Muscle of leg (tissue), 11 donors: Measurements from ENCODE around the gene DNAJB6. TPM values are rescaled to one million over a fixed set of nuclear protein-coding genes. Genes with fewer than 3 reads are reported as not detected.

ENCODE experiments used
- DNase-seq: peaks from one replicate; pipeline ENCODE4 v3.0.0; 2013
- H3K27ac ChIP-seq: one replicate; pipeline ENCODE4 v1.5.1; 2013; ENCODE audit warnings: mild to moderate bottlenecking, low read length, control low read depth
- H3K27me3 ChIP-seq: one replicate; pipeline ENCODE4 v1.6.1; 2013; ENCODE audit warnings: low read length; ENCODE audit not compliant: control insufficient read depth, insufficient read depth
- H3K36me3 ChIP-seq: one replicate; pipeline ENCODE4 v1.6.1; 2013; ENCODE audit warnings: low read length; ENCODE audit not compliant: control insufficient read depth, insufficient read depth
- H3K4me1 ChIP-seq: one replicate; pipeline ENCODE4 v1.6.1; 2013; ENCODE audit warnings: low read length; ENCODE audit not compliant: control insufficient read depth, insufficient read depth
- H3K4me3 ChIP-seq: one replicate; pipeline ENCODE4 v1.5.1; 2013; ENCODE audit warnings: low read length, control low read depth
- H3K9me3 ChIP-seq: replicated peaks from 2 replicates; pipeline ENCODE4 v1.6.1; 2013; ENCODE audit warnings: low read depth, low read length; ENCODE audit not compliant: control insufficient read depth
- WGBS: methylation state at CpG from one replicate; pipeline ENCODE4 v1.1.5; 2013; ENCODE audit warnings: missing lambda C conversion rate; ENCODE audit not compliant: insufficient coverage; 5-methylcytosine and 5-hydroxymethylcytosine counted together
- polyA plus RNA-seq, 8 donors: library from polyadenylated mRNA; unstranded; fragments of 120-200 nt; gene quantifications; one replicate each; pipeline versions ENCODE4 v1.2.1 to v1.2.3, GENCODE V29; 2013; ENCODE audit warnings: inconsistent platforms in 1 of 8, low replicate concordance in 1 of 8; ENCODE audit not compliant: insufficient read length in 8 of 8, insufficient read depth in 1 of 8
- total RNA-seq: library from RNA; stranded (reverse); fragments of 120-200 nt; gene quantifications from one replicate; pipeline ENCODE4 v1.2.4, GENCODE V29; 2013

The DNAJB6 gene
- total and polyA plus RNA-seq, 9 donors, result 76.1 to 137 (median 121) TPM

DNA sequence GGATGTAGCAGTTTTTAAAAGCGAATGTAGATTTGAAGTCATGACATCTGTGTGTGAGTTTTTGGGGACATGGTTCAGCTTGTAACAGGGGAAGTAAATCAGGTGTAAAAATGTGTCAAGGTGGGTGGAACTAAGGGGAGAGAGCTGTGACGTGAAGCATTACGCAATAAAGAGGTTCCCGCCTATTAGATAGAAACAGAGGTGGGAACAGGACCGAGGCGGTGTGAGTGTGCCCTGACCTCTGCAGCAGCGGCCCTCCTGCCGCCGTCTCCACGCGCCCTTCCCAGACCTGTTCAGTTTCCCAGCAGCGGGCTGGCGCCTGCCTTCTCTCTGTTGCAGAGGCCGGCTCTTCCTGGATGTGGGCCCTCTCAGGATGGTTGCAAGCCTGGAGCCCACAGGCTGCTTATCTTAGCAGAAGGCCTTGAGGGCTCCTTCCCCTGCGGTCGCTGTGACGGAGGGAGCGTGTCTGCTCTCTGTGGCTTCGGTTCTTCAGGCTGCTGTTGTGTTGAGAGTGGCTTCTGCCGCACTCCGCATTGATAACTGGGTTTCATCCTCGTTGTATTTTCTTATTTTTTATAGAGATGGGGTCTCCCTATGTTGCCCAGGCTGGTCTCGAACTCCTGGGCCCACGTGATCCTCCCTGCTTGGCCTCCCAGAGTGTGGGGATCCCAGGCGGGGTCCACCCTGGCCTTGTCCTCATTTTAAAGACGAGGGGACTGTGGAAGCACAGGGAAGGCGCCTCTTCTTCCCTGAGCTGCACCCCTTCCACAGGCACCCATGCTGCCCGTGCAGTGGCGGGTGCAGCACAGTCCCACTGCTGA is 65.0 kb downstream of the DNAJB6 start:
- Histone ChIP-seq H3K36me3 (peaks cover 34% of the 10 kb centered on the region), H3K27ac (no peak overlapping the region), H3K27me3 (no peaks in the 10 kb centered on the region), H3K4me3 (no peak overlapping the region), H3K9me3 (no peaks in the 10 kb centered on the region), H3K4me1 (peaks cover 53% of the 10 kb centered on the region)
- 89% methylated on average over 19 of the region's 29 CpGs for WGBS
- no peak for DNase-seq

GRCh38 chr7:157402388-157402703 is 65.5 kb downstream of the DNAJB6 start:
- DNase-seq, result no peak
- Histone ChIP-seq H3K4me3 (no peak overlapping the region), H3K36me3 (peaks cover 34% of the 10 kb centered on the region), H3K27me3 (no peaks in the 10 kb centered on the region), H3K27ac (no peak overlapping the region), H3K9me3 (no peaks in the 10 kb centered on the region), H3K4me1 (peaks cover 51% of the 10 kb centered on the region)
- WGBS, result 94% methylated on average over 8 of the region's 12 CpGs

GRCh38 chr7:157402911-157403534 is 66.2 kb downstream of the DNAJB6 start:
- Histone ChIP-seq H3K9me3 (no peaks in the 10 kb centered on the region), H3K4me1 (peaks cover 44% of the 10 kb centered on the region), H3K27ac (no peak overlapping the region), H3K27me3 (no peaks in the 10 kb centered on the region), H3K4me3 (no peak overlapping the region), H3K36me3 (peaks cover 40% of the 10 kb centered on the region)
- WGBS, result 83% methylated on average over 17 of the region's 21 CpGs
- no peak for DNase-seq

DNA sequence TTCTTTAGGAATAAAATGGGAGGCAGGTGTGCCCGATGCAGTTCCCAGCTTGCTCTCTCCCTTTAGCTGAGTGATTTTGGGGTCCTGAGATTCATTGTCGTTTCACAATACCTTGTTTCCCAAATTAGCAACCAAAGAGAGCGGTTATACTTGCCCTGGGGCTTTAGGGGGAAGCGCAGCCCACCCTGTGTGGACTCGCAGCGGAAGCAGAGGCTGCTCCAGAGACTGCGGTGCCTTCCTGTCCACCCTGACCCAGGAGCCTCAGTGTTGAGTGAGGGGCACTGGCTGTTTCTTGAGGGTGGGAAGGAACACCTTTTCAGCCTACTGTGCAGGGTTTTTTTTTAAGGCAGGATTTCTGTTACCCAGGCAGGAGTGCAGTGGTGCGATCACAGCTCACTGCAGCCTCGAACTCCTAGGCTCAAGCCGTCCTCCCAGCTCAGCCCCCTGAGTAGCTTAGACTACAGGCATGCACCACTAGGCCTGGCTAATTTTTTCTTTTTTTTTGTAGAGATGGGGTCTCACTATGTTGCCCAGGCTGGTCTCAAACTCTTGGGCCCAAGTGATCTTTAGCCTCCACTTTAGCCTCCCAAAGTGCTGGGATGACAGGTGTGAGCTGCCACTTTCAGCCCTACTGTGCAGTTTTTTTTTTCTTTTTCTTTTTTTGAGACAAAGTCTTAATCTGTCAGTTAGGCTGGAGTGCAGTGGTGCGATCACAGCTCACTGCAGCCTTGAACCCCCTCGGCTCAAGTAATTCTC is 67.0 kb downstream of the DNAJB6 start:
- Histone ChIP-seq H3K4me1 (peaks cover 40% of the 10 kb centered on the region), H3K27me3 (no peaks in the 10 kb centered on the region), H3K36me3 (peaks cover 40% of the 10 kb centered on the region), H3K4me3 (no peak overlapping the region), H3K9me3 (no peaks in the 10 kb centered on the region), H3K27ac (no peak overlapping the region)
- WGBS, result 80% methylated on average over 2 of the region's 12 CpGs
- no peak for DNase-seq

GRCh38 chr7:157404845-157405481 is 68.2 kb downstream of the DNAJB6 start:
- peaks cover 30% of the 10 kb centered on the region for H3K4me1 ChIP-seq
- WGBS, result 76% methylated on average over 6 of the region's 15 CpGs
- no peak overlapping the region for H3K27ac ChIP-seq
- H3K27me3 ChIP-seq, result no peaks in the 10 kb centered on the region
- no peak overlapping the region for H3K4me3 ChIP-seq
- no peak for DNase-seq
- peaks cover 33% of the 10 kb centered on the region for H3K36me3 ChIP-seq
- H3K9me3 ChIP-seq, result no peaks in the 10 kb centered on the region

DNA sequence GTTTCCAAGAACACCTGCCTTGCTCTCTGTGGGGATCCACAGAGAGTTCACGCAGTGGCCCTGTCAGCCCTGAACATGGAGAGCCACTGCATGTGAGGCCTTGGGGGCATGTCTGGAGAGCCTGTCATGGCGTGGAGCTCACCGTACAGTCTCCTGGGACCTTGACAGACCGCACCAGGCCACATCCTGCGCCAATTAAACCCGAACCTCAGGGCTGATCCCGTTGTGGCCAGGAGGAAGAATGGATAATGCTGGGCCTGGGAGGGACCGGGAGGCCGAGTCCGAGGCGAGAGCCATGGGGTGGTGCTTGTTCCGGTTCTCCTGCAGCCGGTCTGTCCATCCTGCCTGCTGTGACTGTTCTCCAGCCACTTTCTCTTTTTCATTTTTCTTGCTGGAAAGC is 68.7 kb downstream of the DNAJB6 start:
- no peaks in the 10 kb centered on the region for H3K27me3 ChIP-seq
- peaks cover 33% of the 10 kb centered on the region for H3K36me3 ChIP-seq
- H3K4me1 ChIP-seq, result peaks cover 30% of the 10 kb centered on the region
- DNase-seq, result no peak
- WGBS, result 76% methylated on average over 8 of the region's 13 CpGs
- H3K9me3 ChIP-seq, result no peaks in the 10 kb centered on the region
- H3K27ac ChIP-seq, result peak overlapping the region; percentile 55
- no peak overlapping the region for H3K4me3 ChIP-seq

DNA sequence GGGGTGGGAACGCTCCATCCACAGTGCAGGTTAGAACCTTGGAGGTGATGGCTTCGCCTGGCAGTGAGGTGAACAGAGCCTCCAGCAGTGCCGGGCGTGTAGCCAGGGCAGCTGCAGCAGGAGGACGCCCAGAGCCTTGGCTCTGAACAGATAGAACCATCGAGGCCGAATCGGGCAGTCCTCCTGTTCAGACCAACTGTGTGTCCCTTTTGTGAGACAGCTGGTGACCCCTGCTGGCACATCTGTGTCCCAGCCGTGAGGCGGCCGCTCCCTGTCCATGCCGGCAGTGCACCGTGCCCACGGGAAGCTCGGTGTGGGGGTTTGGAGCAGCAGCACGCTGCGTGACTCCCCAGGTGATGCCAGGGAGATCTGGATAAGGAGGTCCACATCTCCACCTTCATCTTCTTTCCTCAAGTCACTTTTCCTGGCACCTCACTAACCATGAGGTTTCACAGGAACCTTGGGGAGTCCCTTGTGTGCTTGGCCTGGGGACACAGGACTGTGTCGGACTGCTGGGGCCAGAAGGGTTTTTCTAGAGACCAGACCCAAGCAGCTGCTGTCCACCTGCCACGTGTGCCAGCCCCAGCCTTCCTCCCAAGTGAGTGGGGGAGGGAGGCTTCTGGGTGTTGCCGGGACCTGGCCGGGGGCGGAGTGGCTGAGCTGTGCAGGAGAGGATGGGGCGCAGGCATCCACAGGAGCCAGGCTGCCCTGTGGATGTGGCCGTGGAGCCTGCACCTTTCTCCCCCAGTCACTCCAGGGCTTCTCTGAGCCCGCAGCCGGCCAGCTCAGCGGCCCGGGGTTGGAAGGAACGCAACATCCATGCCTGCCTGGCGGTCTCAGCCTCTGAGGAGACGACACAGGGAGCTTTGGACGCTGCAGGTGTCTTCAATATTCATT is 69.4 kb downstream of the DNAJB6 start:
- peaks cover 30% of the 10 kb centered on the region for H3K4me1 ChIP-seq
- H3K9me3 ChIP-seq, result no peaks in the 10 kb centered on the region
- peaks cover 37% of the 10 kb centered on the region for H3K36me3 ChIP-seq
- no peak overlapping the region for H3K4me3 ChIP-seq
- peak; percentile 42 for DNase-seq
- 69% methylated on average over 30 of the region's 32 CpGs for WGBS
- H3K27me3 ChIP-seq, result no peaks in the 10 kb centered on the region
- H3K27ac ChIP-seq, result peak overlapping the region; percentile 55

- Histone ChIP-seq H3K4me1 (peaks cover 30% of the 10 kb centered on the region), H3K9me3 (no peaks in the 10 kb centered on the region), H3K4me3 (no peak overlapping the region), H3K36me3 (peaks cover 37% of the 10 kb centered on the region), H3K27me3 (no peaks in the 10 kb centered on the region), H3K27ac (no peak overlapping the region)
- no peak for DNase-seq
- WGBS, result 95% methylated on average over 19 of the region's 22 CpGs
These were observed 70.2 kb downstream of the DNAJB6 start for GRCh38 chr7:157406971-157407370.

- no peak for DNase-seq
- WGBS, result 92% methylated on average over 28 of the region's 30 CpGs
- Histone ChIP-seq H3K4me3 (no peak overlapping the region), H3K27ac (no peak overlapping the region), H3K36me3 (peaks cover 37% of the 10 kb centered on the region), H3K9me3 (no peaks in the 10 kb centered on the region), H3K27me3 (no peaks in the 10 kb centered on the region), H3K4me1 (peaks cover 27% of the 10 kb centered on the region)
These were observed 70.9 kb downstream of the DNAJB6 start for GRCh38 chr7:157407512-157408257.
